HepG2 (cell line): ENCODE data around the gene TRABD. TPM values are rescaled to one million over a fixed set of nuclear protein-coding genes. Genes with fewer than 3 reads are reported as not detected.

Source experiments
- ATF3 ChIP-seq: sonication (generic); formaldehyde crosslinking; IDR thresholded peaks from 2 replicates; pipeline ENCODE4 v1.4.0; 2020; ENCODE audit warnings: missing genetic modification reagents
- CTCF ChIP-seq: sonication (generic); formaldehyde crosslinking; IDR thresholded peaks from 2 replicates; pipeline ENCODE4 v1.5.0; 2020; ENCODE audit warnings: mild to moderate bottlenecking, missing genetic modification reagents, moderate library complexity
- EP300 ChIP-seq, 3 experiments: sonication (generic) in 1 of 3; formaldehyde crosslinking in 1 of 3; IDR thresholded peaks; 2 replicates each; pipeline versions ENCODE4 v1.5.1 to v1.6.1; 2011 to 2020; ENCODE audit warnings: low read depth in 2 of 3, low read length in 2 of 3, borderline replicate concordance in 1 of 3, improper control_type of control experiment in 1 of 3, mild to moderate bottlenecking in 1 of 3, missing genetic modification reagents in 1 of 3, moderate library complexity in 1 of 3
- FOXA3 ChIP-seq: IDR thresholded peaks from 2 replicates; pipeline ENCODE4 v1.6.1; 2016; ENCODE audit warnings: missing genetic modification reagents, missing compliant biosample characterization
- HMG20A ChIP-seq: IDR thresholded peaks from 2 replicates; pipeline ENCODE4 v1.6.1; 2016; ENCODE audit warnings: borderline replicate concordance
- HNRNPLL ChIP-seq: fragments of 200-400 bp; formaldehyde crosslinking; IDR thresholded peaks from 2 replicates; pipeline ENCODE4 v1.6.1; 2017; ENCODE audit warnings: mild to moderate bottlenecking, low read depth, low read length; ENCODE audit not compliant: poor library complexity, severe bottlenecking
- NR0B2 ChIP-seq: sonication (generic); formaldehyde crosslinking; IDR thresholded peaks from 2 replicates; pipeline ENCODE4 v1.4.0; 2020; ENCODE audit warnings: mild to moderate bottlenecking, missing genetic modification reagents
- PATZ1 ChIP-seq: sonication (generic); formaldehyde crosslinking; IDR thresholded peaks from 2 replicates; pipeline ENCODE4 v1.4.0; 2020; ENCODE audit warnings: missing genetic modification reagents
- SOX13 ChIP-seq, 3 experiments: fragments of 450-650 bp in 1 of 3; sonication (generic) in 1 of 3; formaldehyde crosslinking in 1 of 3; IDR thresholded peaks in 2 of 3; conservative IDR thresholded peaks in 1 of 3; 2 replicates each; pipeline versions ENCODE4 v1.5.0 to v1.6.1; 2016 to 2020; ENCODE audit warnings: antibody characterized with exemption in 1 of 3, mild to moderate bottlenecking in 1 of 3, missing compliant biosample characterization in 1 of 3, missing genetic modification reagents in 1 of 3, moderate library complexity in 1 of 3
- SOX5 ChIP-seq: IDR thresholded peaks from 2 replicates; pipeline ENCODE4 v1.6.1; 2016; ENCODE audit warnings: borderline replicate concordance
- TCF7 ChIP-seq: sonication (generic); IDR thresholded peaks from 2 replicates; pipeline ENCODE4 v1.6.1; 2016; ENCODE audit warnings: antibody characterized with exemption, low read depth
- THAP11 ChIP-seq: IDR thresholded peaks from 2 replicates; pipeline ENCODE4 v1.6.1; 2016; ENCODE audit warnings: missing biosample characterization, missing genetic modification reagents
- ZNF33A ChIP-seq: sonication (generic); formaldehyde crosslinking; IDR thresholded peaks from 2 replicates; pipeline ENCODE4 v1.5.1; 2020; ENCODE audit warnings: missing genetic modification reagents, mild to moderate bottlenecking, moderate library complexity, borderline replicate concordance
- ZNF574 ChIP-seq: sonication (generic); formaldehyde crosslinking; IDR thresholded peaks from 2 replicates; pipeline ENCODE4 v1.4.0; 2020; ENCODE audit warnings: missing genetic modification reagents
- ZNF775 ChIP-seq: sonication (generic); formaldehyde crosslinking; IDR thresholded peaks from 2 replicates; pipeline ENCODE4 v1.4.0; 2020; ENCODE audit warnings: missing genetic modification reagents, mild to moderate bottlenecking, moderate library complexity, borderline replicate concordance
- polyA plus RNA-seq, 8 experiments: library from polyadenylated mRNA; depleted of rRNA in 3 of 8; stranded (reverse) in 7 of 8; unstranded in 1 of 8; fragments of >200 nt; fragmentation: Illumina TruSeq in 4 of 8; extraction: Trizol in 4 of 8; gene quantifications; 2 replicates each; pipeline versions ENCODE4 v1.2.1 to v1.2.3, GENCODE V29; 2011 to 2016; ENCODE audit warnings: low read depth in 4 of 8, missing spikeins in 1 of 8, mixed read lengths in 1 of 8; ENCODE audit not compliant: insufficient read depth in 1 of 8
- total RNA-seq, 5 experiments: library from RNA; depleted of rRNA; stranded (reverse); fragments of >200 nt; fragmentation: Illumina TruSeq; extraction: Trizol; gene quantifications; 2 replicates each; pipeline ENCODE4 v1.2.3, GENCODE V29; 2016; ENCODE audit warnings: low read depth in 1 of 5
- TF ChIP-seq, protein P1 (sequence below): sonication (generic); formaldehyde crosslinking; conservative IDR thresholded peaks from 2 replicates; pipeline ENCODE4 v1.4.0; 2020; ENCODE audit warnings: mild to moderate bottlenecking, missing genetic modification reagents, moderate library complexity

Gene TRABD
- total and polyA plus RNA-seq, 2 of the 13 experiments (the other 11 are each of a cell fraction or from before 2014, with no cell fraction given): 21.5 to 28.9 TPM

DNA sequence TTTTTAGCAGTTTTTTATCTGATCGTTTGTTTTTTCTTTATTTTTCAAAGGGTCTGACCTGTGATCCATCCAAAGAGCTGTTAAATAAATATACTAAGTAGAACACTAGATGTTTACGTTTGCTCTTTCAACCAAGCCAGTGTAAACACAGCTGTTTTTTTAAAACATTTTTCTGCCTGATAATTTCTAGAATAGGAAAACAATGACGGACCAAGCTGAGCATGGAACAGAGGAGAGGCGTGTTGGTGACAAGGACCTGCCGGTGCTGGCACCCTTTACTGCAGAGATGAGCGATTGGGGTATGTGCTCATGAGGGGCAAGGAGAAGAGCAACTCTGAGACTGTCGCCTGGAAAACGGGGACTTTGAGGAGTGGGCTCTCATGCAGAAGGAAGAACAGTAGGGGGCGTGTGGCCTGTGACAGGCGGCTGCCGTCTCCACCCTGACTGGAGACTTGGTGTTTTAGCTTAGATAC, 43.8 kb upstream of the TRABD start (continued):
- TF ChIP-seq CTCF (CRISPR knock-in tag) (peak; percentile 52), PATZ1 (no peak), HMG20A (CRISPR knock-in tag) (peak; percentile 40; the same call in 1 of the 2 replicates), TCF7 (peak; percentile 48; the same call in 1 of the 2 replicates), EP300 (IDR thresholded peaks at IDR 0.05; ENCODE audit: low read depth in 2 of 2, low read length in 2 of 2) (peak in 1 of 2 experiments; percentile 50; a peak in 1 of 4 replicates), EP300 (CRISPR knock-in tag; IDR thresholded peaks at IDR 0.05; ENCODE audit: borderline replicate concordance) (no peak), ZNF33A (CRISPR knock-in tag) (peak; percentile 61; the same call in 1 of the 2 replicates), ZNF775 (CRISPR knock-in tag) (no peak), ATF3 (CRISPR knock-in tag) (no peak), NR0B2 (no peak), HNRNPLL (no peak), SOX13 (IDR thresholded peaks at IDR 0.05) (no peak), SOX13 (CRISPR knock-in tag; conservative IDR thresholded peaks at IDR 0.05 in 1 of 2, IDR thresholded peaks at IDR 0.05 in 1 of 2) (peak in 1 of 2 experiments; percentile 54; a peak in 2 of 4 replicates), THAP11 (CRISPR knock-in tag) (peak; percentile 12; the same call in 1 of the 2 replicates), FOXA3 (CRISPR knock-in tag) (peak; percentile 92), ZNF574 (CRISPR knock-in tag) (0 out of 2 replicates have a peak, but pooled peaks have one; percentile 6), SOX5 (CRISPR knock-in tag) (peak; percentile 62; the same call in 1 of the 2 replicates)
- TF ChIP-seq, protein P1, sequence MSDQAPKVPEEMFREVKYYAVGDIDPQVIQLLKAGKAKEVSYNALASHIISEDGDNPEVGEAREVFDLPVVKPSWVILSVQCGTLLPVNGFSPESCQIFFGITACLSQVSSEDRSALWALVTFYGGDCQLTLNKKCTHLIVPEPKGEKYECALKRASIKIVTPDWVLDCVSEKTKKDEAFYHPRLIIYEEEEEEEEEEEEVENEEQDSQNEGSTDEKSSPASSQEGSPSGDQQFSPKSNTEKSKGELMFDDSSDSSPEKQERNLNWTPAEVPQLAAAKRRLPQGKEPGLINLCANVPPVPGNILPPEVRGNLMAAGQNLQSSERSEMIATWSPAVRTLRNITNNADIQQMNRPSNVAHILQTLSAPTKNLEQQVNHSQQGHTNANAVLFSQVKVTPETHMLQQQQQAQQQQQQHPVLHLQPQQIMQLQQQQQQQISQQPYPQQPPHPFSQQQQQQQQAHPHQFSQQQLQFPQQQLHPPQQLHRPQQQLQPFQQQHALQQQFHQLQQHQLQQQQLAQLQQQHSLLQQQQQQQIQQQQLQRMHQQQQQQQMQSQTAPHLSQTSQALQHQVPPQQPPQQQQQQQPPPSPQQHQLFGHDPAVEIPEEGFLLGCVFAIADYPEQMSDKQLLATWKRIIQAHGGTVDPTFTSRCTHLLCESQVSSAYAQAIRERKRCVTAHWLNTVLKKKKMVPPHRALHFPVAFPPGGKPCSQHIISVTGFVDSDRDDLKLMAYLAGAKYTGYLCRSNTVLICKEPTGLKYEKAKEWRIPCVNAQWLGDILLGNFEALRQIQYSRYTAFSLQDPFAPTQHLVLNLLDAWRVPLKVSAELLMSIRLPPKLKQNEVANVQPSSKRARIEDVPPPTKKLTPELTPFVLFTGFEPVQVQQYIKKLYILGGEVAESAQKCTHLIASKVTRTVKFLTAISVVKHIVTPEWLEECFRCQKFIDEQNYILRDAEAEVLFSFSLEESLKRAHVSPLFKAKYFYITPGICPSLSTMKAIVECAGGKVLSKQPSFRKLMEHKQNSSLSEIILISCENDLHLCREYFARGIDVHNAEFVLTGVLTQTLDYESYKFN (CRISPR knock-in tag): peak; percentile 74
